NCI-H345 (cell line): Measurements from ENCODE around the gene BDKRB1.
A peak's percentile ranks its signal among the peaks of the same experiment; 100 is the strongest.

ENCODE experiments used
- DNase-seq: peaks from one replicate; lab custom pipeline; 2025; lab: John Stamatoyannopoulos, UW

Gene BDKRB1

GRCh38 chr14:96261772-96262655, 6.0 kb downstream of the BDKRB1 start:
- no peak for DNase-seq

- no peak for DNase-seq
These were observed 7.6 kb downstream of the BDKRB1 start for GRCh38 chr14:96263347-96264199.

- DNase-seq: no peak
These were observed 8.2 kb downstream of the BDKRB1 start for GRCh38 chr14:96264200-96264553.

- peak; percentile 57 for DNase-seq
These were observed 8.8 kb downstream of the BDKRB1 start for GRCh38 chr14:96264853-96265252.

- DNase-seq: peak; percentile 92
These were observed 9.5 kb downstream of the BDKRB1 start for GRCh38 chr14:96265383-96266095.

- peak; percentile 95 for DNase-seq
These were observed 11.3 kb downstream of the BDKRB1 start for GRCh38 chr14:96267336-96267735.

- DNase-seq: no peak
These were observed 11.9 kb downstream of the BDKRB1 start for GRCh38 chr14:96267916-96268315.

GRCh38 chr14:96268431-96269358, 12.7 kb downstream of the BDKRB1 start:
- no peak for DNase-seq

- no peak for DNase-seq
These were observed 13.3 kb downstream of the BDKRB1 start for GRCh38 chr14:96269359-96269710.

GRCh38 chr14:96270565-96271420, 14.8 kb downstream of the BDKRB1 start:
- DNase-seq: no peak

- no peak for DNase-seq
These were observed 15.4 kb downstream of the BDKRB1 start for GRCh38 chr14:96271421-96271762.

- DNase-seq: no peak
These were observed 16.9 kb downstream of the BDKRB1 start for GRCh38 chr14:96272777-96273473.

GRCh38 chr14:96273629-96274028, 17.6 kb downstream of the BDKRB1 start:
- DNase-seq: no peak

- DNase-seq: no peak
These were observed 18.1 kb downstream of the BDKRB1 start for GRCh38 chr14:96274122-96274521.

GRCh38 chr14:96274543-96274942, 18.5 kb downstream of the BDKRB1 start:
- peak; percentile 52 for DNase-seq

GRCh38 chr14:96275177-96276112, 19.4 kb downstream of the BDKRB1 start:
- DNase-seq: peak; percentile 72

- no peak for DNase-seq
These were observed 21.9 kb downstream of the BDKRB1 start for GRCh38 chr14:96277890-96278289.

- DNase-seq: no peak
These were observed 23.6 kb downstream of the BDKRB1 start for GRCh38 chr14:96279564-96279963.

GRCh38 chr14:96280104-96280503, 24.1 kb downstream of the BDKRB1 start:
- DNase-seq: no peak
